OCI-LY3 (cell line): ENCODE measurements around the gene ADAD2.

Source experiments
- CTCF ChIP-seq: fragments of 200-600, 300-600 bp; sonication (generic); IDR thresholded peaks from 2 replicates; pipeline ENCODE4 v1.5.1; 2014; ENCODE audit warnings: antibody characterized with exemption, low read length, low read depth
- EZH2phosphoT487 ChIP-seq: fragments of 200-600 bp; shearing (Covaris generic); IDR thresholded peaks from 2 replicates; pipeline ENCODE4 v1.6.1; 2018; ENCODE audit warnings: antibody characterized with exemption, mixed run types, low read depth

- TF ChIP-seq CTCF (no peak), EZH2phosphoT487 (no peak)
These were observed 21.2 kb downstream of the ADAD2 start for GRCh38 chr16:84212154-84212553.
